TTC549 (cell line): ENCODE measurements around the gene VOPP1.

ENCODE experiments used
- FAIRE-seq: peaks from 2 replicates; lab custom pipeline; 2012; peaks lifted over from hg19 to GRCh38; lab: Jason Lieb, UNC

VOPP1 gene

GRCh38 chr7:55431898-55432297 lies 140.4 kb downstream of the VOPP1 start:
- no peak for FAIRE-seq

GRCh38 chr7:55429835-55430499 lies 142.3 kb downstream of the VOPP1 start:
- no peak for FAIRE-seq

GRCh38 chr7:55427800-55428199 lies 144.5 kb downstream of the VOPP1 start:
- FAIRE-seq: no peak

GRCh38 chr7:55427342-55427741 lies 145.0 kb downstream of the VOPP1 start:
- no peak for FAIRE-seq

GRCh38 chr7:55426676-55427075 lies 145.6 kb downstream of the VOPP1 start:
- FAIRE-seq: no peak

GRCh38 chr7:55425141-55425752 lies 147.1 kb downstream of the VOPP1 start:
- no peak for FAIRE-seq

GRCh38 chr7:55423891-55424290 lies 148.4 kb downstream of the VOPP1 start:
- no peak for FAIRE-seq

- no peak for FAIRE-seq
These were observed 149.0 kb downstream of the VOPP1 start for GRCh38 chr7:55423277-55423711.
